GM18502 (cell line): ENCODE measurements around the gene SLC5A3.
A peak's percentile ranks its signal among the peaks of the same experiment; 100 is the strongest.

Experiments used
- ATAC-seq: cut with Tn5 transposase; IDR thresholded peaks from one replicate; pipeline ENCODE4 v1.9.1; 2021; ENCODE audit warnings: mild to moderate bottlenecking; ENCODE audit not compliant: unreplicated experiment, poor library complexity

The SLC5A3 gene

DNA sequence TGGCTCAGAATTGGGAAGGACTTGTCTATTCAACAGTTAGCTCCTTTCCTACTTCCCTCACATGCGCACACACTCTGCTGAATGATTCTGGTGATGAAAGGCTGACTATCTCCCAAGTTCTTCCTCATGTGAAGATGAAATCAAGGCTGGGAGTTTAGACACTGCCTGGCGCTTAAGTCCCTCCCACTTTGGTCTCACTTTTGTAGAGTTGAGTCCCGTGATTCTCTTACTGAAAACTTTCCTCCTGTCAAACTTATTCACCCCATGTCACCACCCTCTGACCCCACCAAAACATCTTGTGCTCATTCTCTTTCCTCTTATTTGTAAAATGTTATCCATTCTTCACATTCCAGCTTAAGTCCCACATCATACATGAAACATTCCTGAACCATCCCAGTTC, 8.4 kb upstream of the SLC5A3 start:
- ATAC-seq, result no peak

DNA sequence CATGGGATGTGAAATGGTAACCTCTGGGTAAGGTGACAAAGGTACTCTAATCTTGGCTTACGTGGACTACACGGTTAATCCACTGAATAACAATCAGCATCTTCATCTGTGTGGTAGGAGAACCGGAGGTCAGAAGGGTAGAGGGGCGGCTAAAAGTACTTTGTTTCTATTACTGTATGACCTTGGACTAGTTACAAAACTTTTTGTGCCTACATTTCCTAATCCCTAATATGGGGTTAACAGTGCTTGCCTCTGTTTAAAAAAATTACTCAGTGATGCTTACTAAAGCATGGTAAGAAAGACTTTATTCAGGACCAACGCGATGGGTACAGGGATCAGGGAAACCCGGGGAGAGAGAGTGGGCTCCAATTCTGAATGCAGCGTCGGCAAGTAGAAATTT, 1.7 kb upstream of the SLC5A3 start:
- no peak for ATAC-seq

DNA sequence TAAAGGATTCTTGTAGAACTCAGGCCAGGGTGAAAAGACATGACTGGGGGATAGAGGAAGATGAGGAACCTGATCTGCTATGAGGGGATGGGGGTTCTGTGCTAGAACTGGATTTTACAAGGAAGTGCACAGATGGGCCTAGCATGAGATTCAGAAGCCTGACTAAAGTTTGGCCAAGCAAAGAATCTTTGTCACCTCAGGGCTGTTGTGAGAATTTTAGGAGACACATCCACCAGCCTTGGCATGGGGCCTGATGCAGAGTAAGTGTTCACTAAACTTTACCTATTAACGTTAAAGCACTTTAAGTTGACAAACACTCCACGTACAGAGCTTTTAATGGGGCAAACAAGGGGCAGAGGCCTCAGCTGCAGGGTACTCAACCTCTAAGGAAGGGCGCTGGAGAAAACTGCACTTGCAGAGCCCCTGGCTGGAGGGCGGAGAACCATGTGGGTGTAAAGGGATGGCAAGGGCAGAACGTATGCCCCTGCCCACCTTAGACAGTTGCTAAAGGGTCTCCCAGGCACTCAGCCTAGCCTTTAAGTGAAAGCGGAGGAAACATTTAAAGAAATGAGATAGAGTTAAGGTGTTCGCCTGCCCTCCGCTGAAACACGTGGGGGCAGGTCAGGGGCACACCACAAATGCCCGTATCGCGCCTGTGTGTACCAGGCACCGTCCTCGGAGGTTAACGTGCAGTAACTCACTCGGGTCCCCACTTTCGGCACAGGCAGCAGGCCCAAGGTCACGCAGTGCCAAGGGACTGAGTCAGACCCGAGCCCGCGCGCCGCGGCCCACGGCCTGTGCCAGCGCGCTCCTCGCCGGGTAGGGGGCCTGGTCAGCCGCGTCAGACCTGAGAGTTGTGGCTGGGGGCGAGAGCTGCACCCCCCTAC, 990 bp upstream of the SLC5A3 start:
- peak; percentile 14 for ATAC-seq

DNA sequence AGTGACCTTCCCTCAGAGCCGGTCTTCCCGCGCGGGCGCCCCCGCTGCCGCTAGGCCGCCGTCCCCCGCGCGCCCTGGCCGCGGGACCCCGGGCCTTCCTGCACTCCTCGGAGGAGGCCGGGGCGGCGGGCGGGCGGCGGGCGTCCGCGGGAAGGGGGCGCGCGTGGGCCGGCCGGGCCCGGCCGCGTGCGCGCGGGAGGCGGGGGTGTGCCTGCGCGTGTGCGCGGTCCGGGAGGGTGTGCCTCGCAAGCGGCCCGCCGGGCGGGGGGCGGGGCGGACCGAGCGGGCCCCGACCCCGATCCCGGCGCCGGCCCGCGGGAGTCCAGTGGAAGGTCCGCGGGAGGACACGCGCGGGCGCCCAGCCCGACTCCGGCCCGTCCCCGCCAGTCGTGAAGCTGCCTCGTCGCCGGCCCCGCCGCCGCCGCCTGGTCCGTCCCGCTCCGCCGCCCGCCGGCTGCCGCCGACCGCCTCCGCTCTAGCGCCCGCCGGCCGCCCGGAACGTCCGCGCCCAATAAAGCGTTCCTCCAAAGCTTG, 438 bp downstream of the SLC5A3 start:
- ATAC-seq, result peak; percentile 52

DNA sequence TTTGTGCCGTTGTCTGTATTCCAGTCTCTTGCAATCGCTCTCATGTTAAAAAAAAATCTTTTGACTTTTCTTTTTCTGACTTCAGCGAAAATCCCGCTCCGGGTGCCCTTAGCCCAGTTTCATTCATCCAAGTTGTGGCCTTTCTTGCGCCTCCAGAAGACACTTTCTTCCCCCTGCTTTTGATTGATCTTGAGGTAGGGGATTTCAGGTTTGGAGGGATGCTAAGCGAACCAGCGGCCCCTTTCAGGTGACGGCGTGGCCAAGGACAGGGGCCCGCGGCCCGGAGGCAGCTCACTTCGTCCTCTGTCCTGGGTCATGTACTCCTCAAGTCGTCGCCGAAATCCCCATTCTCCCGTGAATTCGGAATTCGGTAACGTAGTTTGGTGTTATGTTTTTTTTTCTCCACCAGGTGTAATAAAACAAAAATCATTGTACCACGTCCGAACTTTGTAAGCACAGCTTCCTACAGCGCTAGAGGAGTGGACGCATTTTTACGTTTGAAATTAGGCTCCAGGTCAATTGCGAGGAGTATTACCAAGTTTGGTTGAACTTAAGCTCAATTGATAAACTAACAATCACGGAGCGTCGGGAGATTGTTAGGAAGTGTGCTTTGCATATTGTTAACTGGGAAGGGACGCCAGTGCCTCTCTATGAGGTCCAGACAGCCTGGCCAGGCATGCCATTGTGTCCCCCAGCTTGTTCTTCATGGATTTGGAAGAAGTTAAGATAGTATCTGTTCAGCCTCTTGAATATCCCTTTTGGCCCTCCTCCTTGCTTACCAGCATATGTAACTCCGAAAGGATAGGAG, 1.1 kb downstream of the SLC5A3 start:
- no peak for ATAC-seq

DNA sequence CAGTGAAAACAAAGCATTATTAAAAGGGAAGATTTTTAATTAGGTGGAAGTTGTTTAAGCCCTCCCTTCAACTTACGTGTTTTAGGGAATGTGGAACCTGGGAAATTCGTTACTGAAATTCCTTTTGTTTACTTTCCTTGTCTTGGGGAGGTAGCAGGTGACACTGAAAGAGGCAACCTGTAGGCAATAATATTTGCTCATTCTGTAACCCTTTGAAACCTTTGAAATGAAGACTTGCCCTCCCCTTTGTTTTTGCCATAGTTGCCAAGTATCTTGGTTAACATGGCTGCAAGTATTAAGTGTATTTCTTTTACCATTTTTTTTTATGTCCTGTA, 1.7 kb downstream of the SLC5A3 start:
- no peak for ATAC-seq

DNA sequence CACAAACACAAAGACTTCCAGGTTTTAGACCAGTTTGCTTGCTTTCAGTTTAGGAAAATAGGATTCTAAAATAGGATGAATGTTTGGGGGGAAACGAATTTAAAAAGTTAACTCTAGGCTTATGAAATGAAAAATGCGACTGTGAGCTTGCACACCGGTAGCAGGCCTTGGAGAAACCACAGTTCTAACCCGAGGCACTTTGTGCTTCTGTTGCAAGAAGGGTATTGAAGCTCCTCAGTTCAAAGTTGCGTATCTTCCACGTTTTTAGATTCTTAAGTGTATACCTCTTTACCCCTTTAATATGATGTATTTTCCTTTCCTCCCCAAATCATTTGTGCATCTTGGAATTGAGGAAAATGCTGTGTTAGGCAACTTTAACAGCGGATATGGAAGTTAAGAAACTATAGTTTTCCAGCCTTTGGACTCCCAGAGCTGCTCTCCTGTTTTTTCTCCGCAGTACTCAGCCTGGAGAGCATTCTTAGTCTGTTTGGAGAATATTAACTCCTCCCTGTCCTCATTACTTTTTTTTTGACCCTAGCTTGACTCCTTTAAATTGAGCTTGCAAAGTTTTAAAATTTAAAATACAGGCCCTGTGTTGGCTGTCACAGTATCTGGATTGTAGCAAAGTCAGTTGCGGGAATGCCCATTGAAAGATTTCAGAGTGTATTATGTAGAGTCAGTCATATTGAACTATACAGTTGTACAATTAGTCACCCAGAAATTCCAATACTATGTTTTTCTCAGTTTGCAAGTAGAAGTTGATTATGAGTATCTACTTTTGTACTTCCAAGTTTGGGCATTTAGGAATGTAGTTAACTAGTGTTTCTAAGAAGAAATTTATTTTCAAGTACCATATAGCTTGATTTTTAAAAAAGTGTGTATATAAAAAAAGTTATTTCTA, 2.6 kb downstream of the SLC5A3 start:
- no peak for ATAC-seq

DNA sequence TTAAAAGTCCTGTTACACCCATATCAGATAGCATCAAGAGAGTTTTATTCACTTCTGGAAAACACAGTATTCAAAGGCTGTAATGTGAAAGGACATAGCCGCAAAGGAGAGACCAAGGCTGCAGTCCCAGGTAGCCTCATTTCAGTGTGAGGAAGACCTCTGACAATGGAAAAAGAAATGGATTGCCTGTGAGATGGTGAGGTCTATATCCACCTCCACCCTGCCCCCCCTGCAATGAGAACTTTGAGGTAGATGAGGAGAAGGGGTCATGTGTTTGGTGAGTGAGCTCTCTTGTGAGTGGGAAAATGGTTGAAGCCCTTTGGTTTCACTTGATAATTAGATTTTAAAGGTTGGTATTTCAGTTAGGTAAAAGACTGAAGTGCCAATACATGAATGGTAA, 3.5 kb downstream of the SLC5A3 start:
- ATAC-seq, result no peak

DNA sequence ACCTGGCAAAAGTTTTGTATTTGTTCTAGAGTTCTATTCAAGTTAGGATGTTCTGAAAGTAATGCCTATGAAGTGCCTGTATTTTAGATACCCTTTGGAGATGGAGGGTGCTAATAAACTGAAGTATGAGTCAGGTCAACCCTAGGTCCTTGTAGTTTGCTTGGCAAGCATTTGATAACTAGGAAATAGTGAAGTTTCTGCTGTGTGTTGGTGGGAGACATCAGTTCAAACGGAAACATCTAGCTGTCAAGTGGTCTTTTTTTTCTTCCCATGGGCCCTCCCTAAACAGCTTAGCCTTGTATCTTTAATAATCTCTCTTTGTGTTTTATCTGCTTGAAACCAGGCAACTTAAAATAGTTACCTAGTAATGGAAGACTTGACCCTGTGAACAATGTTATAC, 4.5 kb downstream of the SLC5A3 start:
- no peak for ATAC-seq

DNA sequence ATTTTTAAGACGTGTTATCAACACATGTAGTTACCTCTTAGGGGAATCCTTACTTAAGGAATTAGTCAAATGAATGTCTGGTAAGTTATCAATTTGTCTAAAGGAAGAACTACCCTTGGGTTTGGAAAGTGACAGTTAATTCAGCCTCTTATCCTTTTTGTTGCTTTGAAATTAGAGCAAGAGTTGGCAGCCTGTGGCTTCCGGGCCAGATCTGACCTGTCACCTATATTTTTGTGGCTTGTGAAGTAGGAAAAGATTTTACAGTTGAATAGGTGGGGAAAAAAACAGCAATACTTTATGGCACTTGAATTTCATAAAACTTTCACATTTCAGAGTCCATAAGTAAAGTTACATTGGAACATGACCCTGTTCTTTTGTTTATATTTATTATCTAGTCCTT, 5.5 kb downstream of the SLC5A3 start:
- ATAC-seq, result no peak

DNA sequence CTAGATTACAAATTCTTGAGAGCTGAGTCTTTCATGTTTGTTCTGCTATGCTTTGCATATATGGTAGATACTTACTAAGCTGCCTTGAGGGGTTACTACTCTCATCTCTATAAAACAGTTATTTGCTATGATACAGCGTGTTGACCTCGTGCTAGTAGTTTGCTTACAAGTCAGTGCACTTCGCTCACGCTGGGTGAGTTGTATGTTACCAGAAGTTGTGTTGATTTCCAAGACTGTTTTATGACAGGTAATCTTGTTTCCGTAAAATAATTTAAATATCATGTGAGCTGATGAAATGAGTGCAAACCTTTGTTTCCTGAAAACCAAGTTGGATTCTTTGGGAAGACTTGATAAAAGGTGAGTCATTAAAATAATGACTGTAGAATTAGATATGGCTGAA, 7.3 kb downstream of the SLC5A3 start:
- no peak for ATAC-seq

DNA sequence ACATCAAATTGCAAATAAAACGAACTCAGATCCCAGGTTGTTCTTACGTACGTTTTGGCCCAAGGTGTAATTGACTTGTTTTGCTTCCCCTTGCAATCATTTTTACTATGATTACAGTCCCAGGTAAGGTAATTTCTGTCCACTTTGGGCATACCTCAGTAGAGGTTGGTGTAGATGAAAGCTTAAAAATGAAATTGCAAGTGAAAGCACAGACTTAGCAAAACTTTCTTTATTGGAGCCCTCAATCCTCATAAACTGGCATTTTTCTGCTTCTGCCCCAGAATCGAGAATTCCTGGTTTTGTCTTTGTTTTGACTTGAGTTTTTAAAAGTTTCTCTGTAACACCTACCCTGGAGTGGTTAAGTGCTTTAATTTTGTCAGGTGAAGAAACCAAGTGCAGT, 9.4 kb downstream of the SLC5A3 start:
- no peak for ATAC-seq

DNA sequence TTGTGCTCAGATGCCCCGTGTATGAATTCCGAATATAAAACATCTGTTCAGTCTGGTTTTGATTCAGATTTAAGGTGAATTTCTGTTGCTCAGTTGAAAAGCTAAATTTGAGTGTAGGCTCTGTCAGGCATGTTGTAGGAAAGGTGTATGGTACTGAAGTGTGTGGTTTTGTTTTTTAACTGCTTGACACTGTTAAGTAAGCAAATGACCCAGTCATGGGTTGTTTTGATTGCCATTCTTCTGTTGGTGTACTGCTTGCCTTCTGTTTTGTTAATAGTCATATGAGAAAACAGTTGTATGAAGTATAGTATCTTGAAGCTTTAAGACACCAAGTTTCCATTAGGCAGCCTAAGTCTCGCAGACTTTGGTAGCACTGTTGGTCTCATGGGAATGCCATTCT, 10.0 kb downstream of the SLC5A3 start:
- no peak for ATAC-seq

DNA sequence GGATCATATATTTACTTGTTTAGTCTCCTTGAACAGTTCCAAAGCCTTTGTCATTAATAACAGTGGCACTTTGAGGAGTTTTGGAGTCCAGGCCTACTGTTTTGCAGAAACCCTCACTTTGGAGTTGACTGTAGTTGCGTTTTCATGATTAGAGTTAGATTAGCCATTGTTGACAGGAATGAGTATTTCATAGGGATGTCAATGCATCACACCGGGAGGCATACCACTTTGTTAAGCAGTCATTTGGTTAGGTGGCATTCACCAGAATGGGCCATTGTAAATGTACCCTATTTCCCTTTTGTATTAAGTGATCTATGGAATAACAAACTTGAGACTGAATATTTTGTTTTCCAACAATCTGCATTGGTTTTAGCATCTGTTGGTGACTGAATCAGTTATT, 11.8 kb downstream of the SLC5A3 start:
- ATAC-seq, result no peak

DNA sequence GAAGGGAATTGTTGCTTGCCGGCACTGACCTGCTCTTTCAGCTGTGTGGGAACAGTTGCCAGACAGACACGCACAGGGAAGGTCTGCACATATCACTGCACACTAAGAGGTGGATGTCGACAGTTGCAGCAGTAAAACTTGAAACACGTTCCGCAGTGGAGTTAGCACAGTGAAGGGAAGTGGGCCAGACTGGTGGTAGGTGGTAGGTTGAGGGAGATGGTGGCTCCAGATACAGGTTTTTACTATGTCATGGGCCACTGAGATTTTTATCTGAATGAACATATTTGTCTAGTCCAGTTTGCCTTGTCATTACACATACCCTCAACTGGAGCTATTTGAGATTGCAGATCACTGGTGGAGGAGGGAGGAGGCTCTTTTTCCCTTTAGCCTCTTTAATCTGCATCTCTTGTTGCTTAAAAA, 13.5 kb downstream of the SLC5A3 start:
- no peak for ATAC-seq

DNA sequence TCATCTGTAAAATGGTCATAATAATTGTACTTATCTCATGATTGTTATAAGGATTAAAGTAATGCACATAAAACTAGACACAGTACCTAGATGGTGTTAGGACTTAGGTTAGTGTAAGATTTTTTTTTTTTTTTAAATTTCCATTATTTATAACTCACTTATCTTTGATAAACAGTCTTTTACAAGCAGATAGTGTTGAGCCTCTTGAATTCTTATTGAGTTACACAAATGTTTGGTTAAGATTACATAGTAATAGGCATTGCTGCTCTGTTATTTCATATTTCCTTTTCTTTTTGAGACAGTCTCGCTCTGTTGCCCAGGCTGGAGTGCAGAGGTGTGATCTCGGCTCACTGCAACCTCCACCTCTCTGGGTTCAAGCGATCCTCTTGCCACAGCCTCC, 15.4 kb downstream of the SLC5A3 start:
- ATAC-seq, result no peak

DNA sequence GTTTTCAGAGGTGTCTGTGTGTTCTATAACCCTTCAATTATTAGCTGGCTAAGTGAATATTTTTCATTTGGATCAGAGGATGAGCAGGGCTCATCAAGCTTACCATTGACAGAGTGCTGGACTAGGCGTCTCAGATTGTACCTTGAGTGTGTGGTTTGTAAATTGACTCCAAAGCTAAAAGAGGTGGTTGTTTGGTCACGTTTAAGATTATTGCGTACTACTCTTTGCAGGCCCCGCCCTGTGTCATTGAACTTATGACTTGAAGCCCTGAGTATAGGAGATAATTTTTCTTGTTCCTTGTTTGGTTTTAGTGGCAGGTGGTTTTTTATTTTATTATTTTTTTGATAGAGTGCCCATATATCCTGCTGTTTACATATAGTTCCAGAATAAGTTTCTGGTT, 17.7 kb downstream of the SLC5A3 start:
- no peak for ATAC-seq

DNA sequence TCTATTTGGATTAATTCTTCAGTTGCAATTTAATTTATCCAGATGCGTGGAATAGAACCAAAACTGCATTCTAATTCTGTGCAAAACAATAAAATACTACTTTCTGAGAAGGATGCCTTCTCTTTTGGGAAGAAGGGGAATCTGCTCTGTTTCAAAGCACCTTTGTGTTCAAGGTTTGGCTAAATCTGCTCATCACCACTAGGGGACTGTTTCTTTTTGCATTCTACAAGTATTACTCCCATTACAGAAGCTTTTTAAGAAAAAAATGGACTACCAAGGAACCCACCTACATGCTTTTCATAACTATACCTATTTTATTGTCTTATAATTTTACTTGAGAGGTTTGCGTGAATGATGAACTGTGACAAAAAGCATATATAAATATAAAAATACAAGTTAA, 18.2 kb downstream of the SLC5A3 start:
- ATAC-seq, result no peak

DNA sequence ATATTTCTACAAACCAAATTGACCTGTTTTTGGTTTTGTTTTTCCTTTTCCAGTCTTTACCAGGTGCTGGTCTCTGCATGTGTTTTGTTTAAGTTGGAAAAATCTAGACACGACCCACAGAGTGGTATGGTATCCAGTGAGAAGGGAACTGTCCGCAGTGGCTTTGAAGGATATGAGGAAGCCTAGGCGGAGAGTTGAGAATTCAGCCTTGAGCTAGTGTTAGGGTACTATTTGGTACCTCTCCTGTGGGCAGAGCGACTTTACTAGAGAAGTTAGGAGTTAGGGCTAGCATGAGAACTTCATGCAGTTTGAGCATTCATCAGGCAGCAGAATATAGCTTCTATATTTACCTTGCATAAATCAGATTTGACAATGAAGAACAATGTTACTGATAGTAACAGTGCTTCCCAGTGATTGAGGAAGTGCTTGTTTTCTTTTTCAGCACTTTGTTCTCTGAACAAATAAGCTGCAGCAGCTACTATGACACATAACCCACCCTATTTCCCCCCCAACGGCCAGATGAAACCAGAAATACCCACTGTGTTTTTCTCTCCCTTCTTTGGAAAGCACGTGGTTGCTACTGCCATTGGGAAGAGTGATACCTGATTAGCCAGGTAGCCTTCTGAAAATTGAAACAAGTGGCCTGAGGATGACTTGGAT, 19.0 kb downstream of the SLC5A3 start:
- ATAC-seq, result no peak

DNA sequence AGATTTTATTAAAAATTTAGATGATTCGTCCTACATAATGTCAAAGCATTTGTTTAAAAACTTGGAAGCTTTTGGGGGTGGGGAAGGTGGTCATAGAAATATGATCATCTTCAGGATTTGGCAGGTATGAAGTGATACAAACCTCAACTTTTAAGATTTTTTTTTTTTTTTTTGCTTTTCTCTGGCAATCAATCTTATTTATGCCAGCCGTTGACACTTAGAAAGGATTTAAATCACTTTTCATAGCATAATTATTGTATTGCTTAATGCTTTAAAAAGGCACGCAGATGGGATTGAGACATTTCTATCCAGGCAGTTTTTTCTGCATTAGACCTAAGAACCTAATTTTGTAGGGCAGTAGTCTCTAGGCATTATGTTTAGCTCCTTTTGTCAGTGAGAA, 19.7 kb downstream of the SLC5A3 start:
- no peak for ATAC-seq
